Neuronal stem cell (in vitro differentiated cells): Measurements from ENCODE around the gene KRT71.

Experiments used
- DNase-seq: peaks from one replicate; pipeline ENCODE4 v3.0.0-alpha.2; 2013; ENCODE audit warnings: low spot score
- H2AFZ ChIP-seq: one replicate; pipeline ENCODE4 v1.6.1; 2013; ENCODE audit warnings: mild to moderate bottlenecking, low read length, inconsistent platforms
- H2AK5ac ChIP-seq: 2 replicates; pipeline ENCODE4 v1.6.1; 2013; ENCODE audit warnings: low read depth, mild to moderate bottlenecking, inconsistent platforms, low read length, moderate library complexity, mixed read lengths
- H2BK120ac ChIP-seq: 2 replicates; pipeline ENCODE4 v1.6.1; 2013; ENCODE audit warnings: low read depth, mild to moderate bottlenecking, inconsistent platforms, low read length, moderate library complexity, mixed read lengths
- H2BK12ac ChIP-seq: one replicate; pipeline ENCODE4 v1.6.1; 2013; ENCODE audit warnings: low read length, inconsistent platforms
- H2BK15ac ChIP-seq: 2 replicates; pipeline ENCODE4 v1.6.1; 2013; ENCODE audit warnings: mild to moderate bottlenecking, low read length, inconsistent platforms, mixed read lengths
- H2BK5ac ChIP-seq: one replicate; pipeline ENCODE4 v1.6.1; 2013; ENCODE audit warnings: inconsistent platforms, mild to moderate bottlenecking, low read length, moderate library complexity
- H3K14ac ChIP-seq: one replicate; pipeline ENCODE4 v1.6.1; 2013; ENCODE audit warnings: low read length, inconsistent platforms
- H3K18ac ChIP-seq: 2 replicates; pipeline ENCODE4 v1.6.1; 2013; ENCODE audit warnings: low read length, inconsistent platforms
- H3K23ac ChIP-seq: 2 replicates; pipeline ENCODE4 v1.6.1; 2013; ENCODE audit warnings: low read depth, mild to moderate bottlenecking, mixed read lengths, low read length, inconsistent platforms; ENCODE audit not compliant: poor library complexity
- H3K27ac ChIP-seq: replicated peaks from 3 replicates; pipeline ENCODE4 v1.5.1; 2013; ENCODE audit warnings: low read length, inconsistent platforms
- H3K27me3 ChIP-seq, 3 experiments: 2 replicates each; pipeline ENCODE4 v1.6.1; 2013; ENCODE audit warnings: low read length in 3 of 3, mild to moderate bottlenecking in 2 of 3, inconsistent platforms in 1 of 3, low read depth in 1 of 3, mixed read lengths in 1 of 3, moderate library complexity in 1 of 3; ENCODE audit not compliant: control insufficient read depth in 3 of 3, insufficient read depth in 3 of 3
- H3K36me3 ChIP-seq, 2 donors: replicated peaks in 1 of 2; 2 replicates each; pipeline ENCODE4 v1.6.1; 2013; ENCODE audit warnings: low read length in 2 of 2; ENCODE audit not compliant: control insufficient read depth in 2 of 2, insufficient read depth in 2 of 2
- H3K4ac ChIP-seq: 2 replicates; pipeline ENCODE4 v1.6.1; 2013; ENCODE audit warnings: inconsistent platforms, mild to moderate bottlenecking, low read length, moderate library complexity
- H3K4me1 ChIP-seq, 2 donors: 1 replicate in 1 of 2; 2 replicates in 1 of 2; pipeline ENCODE4 v1.6.1; 2013; ENCODE audit warnings: low read length in 2 of 2, low read depth in 1 of 2; ENCODE audit not compliant: control insufficient read depth in 2 of 2, insufficient read depth in 1 of 2
- H3K4me2 ChIP-seq: one replicate; pipeline ENCODE4 v1.6.1; 2013; ENCODE audit warnings: mild to moderate bottlenecking, low read length, inconsistent platforms; ENCODE audit not compliant: insufficient read depth, poor library complexity, severe bottlenecking
- H3K4me3 ChIP-seq, 2 donors: 2 replicates each; pipeline ENCODE4 v1.5.1; 2013; ENCODE audit warnings: low read length in 2 of 2, mild to moderate bottlenecking in 2 of 2, inconsistent platforms in 1 of 2, moderate library complexity in 1 of 2
- H3K79me1 ChIP-seq: one replicate; pipeline ENCODE4 v1.6.1; 2013; ENCODE audit warnings: low read depth, mild to moderate bottlenecking, inconsistent platforms, low read length, moderate library complexity
- H3K9ac ChIP-seq: one replicate; pipeline ENCODE4 v1.6.1; 2013; ENCODE audit warnings: mild to moderate bottlenecking, low read depth, low read length, inconsistent platforms; ENCODE audit not compliant: poor library complexity
- H3K9me3 ChIP-seq, 2 donors: replicated peaks in 1 of 2; 2 replicates each; pipeline versions ENCODE3 to v1.6.1; 2013; ENCODE audit warnings: low read length in 2 of 2, mild to moderate bottlenecking in 2 of 2, inconsistent platforms in 1 of 2, low read depth in 1 of 2, mixed read lengths in 1 of 2, moderate library complexity in 1 of 2; ENCODE audit not compliant: control insufficient read depth in 2 of 2, insufficient read depth in 1 of 2
- H4K8ac ChIP-seq: one replicate; pipeline ENCODE4 v1.6.1; 2013; ENCODE audit warnings: low read depth, mild to moderate bottlenecking, inconsistent platforms, low read length, moderate library complexity
- H4K91ac ChIP-seq: one replicate; pipeline ENCODE4 v1.6.1; 2013; ENCODE audit warnings: low read length, low read depth, mild to moderate bottlenecking, inconsistent platforms; ENCODE audit not compliant: poor library complexity
- WGBS, 2 donors: extraction: QIAGEN DNeasy Blood & Tissue Kit; methylation state at CpG; one replicate each; pipeline ENCODE4 v1.1.7; 2013; ENCODE audit warnings: missing lambda C conversion rate in 2 of 2, mixed read lengths in 1 of 2; ENCODE audit not compliant: insufficient read length in 2 of 2, insufficient replicate concordance in 1 of 2; ENCODE audit errors: extremely low coverage in 2 of 2; 5-methylcytosine and 5-hydroxymethylcytosine counted together

Gene KRT71

GRCh38 chr12:52508211-52508610 lies 44.7 kb downstream of the KRT71 start:
- Histone ChIP-seq H3K18ac (peak overlapping the region; percentile 40), H3K4me2 (no peak overlapping the region), H4K8ac (no peak overlapping the region), H3K14ac (no peak overlapping the region), H2BK120ac (no peak overlapping the region), H3K4ac (no peak overlapping the region), H3K27me3 (no peaks in the 10 kb centered on the region), H2BK15ac (no peak overlapping the region), H3K9ac (no peak overlapping the region), H2BK5ac (no peak overlapping the region), H2BK12ac (no peak overlapping the region), H3K9me3 (no peaks in the 10 kb centered on the region), H3K23ac (no peak overlapping the region), H2AK5ac (no peak overlapping the region), H3K36me3 (no peaks in the 10 kb centered on the region), H3K4me1 (no peaks in the 10 kb centered on the region), H3K4me3 (no peak overlapping the region), H2AFZ (no peak overlapping the region), H3K27ac (no peak overlapping the region), H3K79me1 (no peaks in the 10 kb centered on the region), H4K91ac (no peak overlapping the region)
- no CpG with 5 or more reads among the region's 5 CpGs for WGBS, 2 donors
- no peak for DNase-seq

GRCh38 chr12:52506858-52507715 lies 45.9 kb downstream of the KRT71 start:
- DNase-seq = peak; percentile 15
- Histone ChIP-seq H3K9me3 (no peaks in the 10 kb centered on the region), H3K23ac (no peak overlapping the region), H2BK5ac (no peak overlapping the region), H3K18ac (no peak overlapping the region), H3K4me1 (no peaks in the 10 kb centered on the region), H3K4ac (no peak overlapping the region), H3K36me3 (no peaks in the 10 kb centered on the region), H3K4me2 (no peak overlapping the region), H3K14ac (no peak overlapping the region), H2AK5ac (no peak overlapping the region), H2BK12ac (no peak overlapping the region), H4K91ac (no peak overlapping the region), H4K8ac (no peak overlapping the region), H2BK120ac (no peak overlapping the region), H3K79me1 (no peaks in the 10 kb centered on the region), H3K27me3 (no peaks in the 10 kb centered on the region), H3K4me3 (no peak overlapping the region), H3K9ac (no peak overlapping the region), H3K27ac (no peak overlapping the region), H2BK15ac (no peak overlapping the region), H2AFZ (peak overlapping the region; percentile 63)
- WGBS, 2 donors = no CpG with 5 or more reads among the region's 4 CpGs

GRCh38 chr12:52502877-52503276 lies 50.1 kb downstream of the KRT71 start:
- no peak overlapping the region for H3K4ac ChIP-seq

GRCh38 chr12:52501490-52501889 lies 51.5 kb downstream of the KRT71 start:
- Histone ChIP-seq H3K36me3 (no peaks in the 10 kb centered on the region), H3K4me3 (no peak overlapping the region), H2BK12ac (no peak overlapping the region), H3K14ac (no peak overlapping the region), H2BK120ac (no peak overlapping the region), H3K9me3 (no peaks in the 10 kb centered on the region), H2AK5ac (no peak overlapping the region), H3K23ac (no peak overlapping the region), H3K18ac (no peak overlapping the region), H2BK5ac (no peak overlapping the region), H3K4ac (no peak overlapping the region), H4K91ac (no peak overlapping the region), H2BK15ac (no peak overlapping the region), H3K4me2 (no peak overlapping the region), H3K27me3 (no peaks in the 10 kb centered on the region), H3K9ac (no peak overlapping the region), H4K8ac (no peak overlapping the region), H3K4me1 (peaks cover 0 to 5% of the 10 kb centered on the region in 2 donors), H3K27ac (no peak overlapping the region), H3K79me1 (no peaks in the 10 kb centered on the region), H2AFZ (no peak overlapping the region)
- no peak for DNase-seq
- WGBS, 2 donors = no CpG with 5 or more reads among the region's 7 CpGs

More at GRCh38 chr12:52502877-52503276, 50.1 kb downstream of the KRT71 start:
- Histone ChIP-seq H2AFZ (no peak overlapping the region), H3K23ac (no peak overlapping the region), H2BK15ac (no peak overlapping the region), H3K4me1 (no peaks in the 10 kb centered on the region), H2BK12ac (no peak overlapping the region), H3K9ac (no peak overlapping the region), H3K79me1 (no peaks in the 10 kb centered on the region), H3K14ac (no peak overlapping the region), H3K4me2 (no peak overlapping the region), H3K9me3 (no peaks in the 10 kb centered on the region), H3K18ac (no peak overlapping the region), H3K27me3 (no peaks in the 10 kb centered on the region), H3K36me3 (no peaks in the 10 kb centered on the region), H4K8ac (no peak overlapping the region), H2AK5ac (no peak overlapping the region), H2BK5ac (no peak overlapping the region), H3K4me3 (no peak overlapping the region), H2BK120ac (no peak overlapping the region), H4K91ac (no peak overlapping the region), H3K27ac (no peak overlapping the region)
- no peak for DNase-seq
- WGBS, 2 donors = no CpG with 5 or more reads among the region's 1 CpG
